ENCODE results near the gene WASHC4. TPM values are rescaled to one million over a fixed set of nuclear protein-coding genes. Genes with fewer than 3 reads are reported as not detected.

WASHC4 gene
- total RNA-seq, 1 experiment from 2014 or later = 25.5 TPM

- Histone ChIP-seq H3K4me1 (ENCODE audit: control insufficient read depth in 1 of 2, insufficient read depth in 2 of 2, low read length in 2 of 2) (no peaks in the 10 kb centered on the region), H2AFZ (ENCODE audit: low read depth, low read length, poor library complexity, severe bottlenecking) (no peak overlapping the region), H3K9ac (ENCODE audit: low read length) (no peak overlapping the region), H3K9me3 (ENCODE audit: control insufficient read depth in 1 of 2, insufficient read depth in 1 of 2, low read depth in 1 of 2, low read length in 2 of 2) (no peaks in the 10 kb centered on the region), H3K9me2 (ENCODE audit: insufficient read depth) (no peaks in the 10 kb centered on the region), H3K4me2 (ENCODE audit: low read length) (no peak overlapping the region), H4K20me1 (ENCODE audit: insufficient read depth) (no peaks in the 10 kb centered on the region), H3K36me3 (ENCODE audit: control insufficient read depth in 1 of 2, insufficient read depth in 2 of 2, low read length in 2 of 2) (no peaks in the 10 kb centered on the region), H3K4me3 (replicated peaks in 1 of 2; ENCODE audit: low read depth in 1 of 2, low read length in 2 of 2) (no peak overlapping the region), H3K79me2 (ENCODE audit: insufficient read depth, low read length) (no peaks in the 10 kb centered on the region), H3K27me3 (ENCODE audit: insufficient read depth, low read length) (no peaks in the 10 kb centered on the region), H3K27ac (ENCODE audit: low read depth, low read length) (no peak overlapping the region)
- ChIA-PET CTCF (no interaction called here), POLR2A (no interaction called here), RAD21 (ENCODE audit: low non-redundant PET in 1 of 2, low total read pairs in 2 of 2, uncharacterized antibody in 2 of 2, unreplicated experiment in 2 of 2) (no interaction called here)
- no TSS peak for BruUV-seq (replicated peaks)
- DNase-seq (ENCODE audit: low read depth, low spot score) = no peak
- intact Hi-C loops (cut with micrococcal nuclease) = no loop called here
- no peak for TF ChIP-seq POLR2A (IDR thresholded peaks at IDR 0.05; ENCODE audit: borderline replicate concordance, extremely low read depth, insufficient read depth, insufficient read length)
- TF ChIP-seq YY1 (IDR thresholded peaks at IDR 0.05; ENCODE audit: extremely low read depth, insufficient replicate concordance, low read depth, low read length) = no peak
- no peak for TF ChIP-seq FOSL1 (IDR thresholded peaks at IDR 0.05; ENCODE audit: low read depth)
- TF ChIP-seq ZNF274 (IDR thresholded peaks at IDR 0.05; ENCODE audit: low read depth, low read length) = no peak
- no peak for TF ChIP-seq TCF7L2 (IDR thresholded peaks at IDR 0.05; ENCODE audit: borderline replicate concordance, extremely low read depth, insufficient read depth, insufficient read length)
- no peak for TF ChIP-seq CBX3 (IDR thresholded peaks at IDR 0.05; ENCODE audit: low read depth)
- no peak for TF ChIP-seq CEBPB (IDR thresholded peaks at IDR 0.05; ENCODE audit: low read depth)
- no peak for TF ChIP-seq ZFX (IDR thresholded peaks at IDR 0.05)
- no peak for ATAC-seq
Observed at GRCh38 chr12:105072888-105073488, 34.5 kb upstream of the WASHC4 start.

- no peaks in the 10 kb centered on the region for H3K4me1 ChIP-seq (ENCODE audit: control insufficient read depth in 1 of 2, insufficient read depth in 2 of 2, low read length in 2 of 2)
- no peak overlapping the region for H3K27ac ChIP-seq (ENCODE audit: low read depth, low read length)
- no peaks in the 10 kb centered on the region for H4K20me1 ChIP-seq (ENCODE audit: insufficient read depth)
- no peak for DNase-seq (ENCODE audit: low read depth, low spot score)
- no peak overlapping the region for H2AFZ ChIP-seq (ENCODE audit: low read depth, low read length, poor library complexity, severe bottlenecking)
- ATAC-seq = no peak
- no peak for TF ChIP-seq JUND (IDR thresholded peaks at IDR 0.05)
- TF ChIP-seq YY1 (IDR thresholded peaks at IDR 0.05; ENCODE audit: extremely low read depth, insufficient replicate concordance, low read depth, low read length) = no peak
- TF ChIP-seq RAD21 (IDR thresholded peaks at IDR 0.05; ENCODE audit: low read depth) = no peak
- no peak for TF ChIP-seq CEBPB (IDR thresholded peaks at IDR 0.05; ENCODE audit: low read depth)
- TF ChIP-seq ZBTB33 (IDR thresholded peaks at IDR 0.05; ENCODE audit: extremely low read depth, insufficient replicate concordance, low read length) = no peak
- no peak for TF ChIP-seq ZNF274 (IDR thresholded peaks at IDR 0.05; ENCODE audit: low read depth, low read length)
- ChIA-PET POLR2A (no interaction called here), RAD21 (ENCODE audit: low non-redundant PET in 1 of 2, low total read pairs in 2 of 2, uncharacterized antibody in 2 of 2, unreplicated experiment in 2 of 2) (no interaction called here), CTCF (no interaction called here)
- H3K36me3 ChIP-seq (ENCODE audit: control insufficient read depth in 1 of 2, insufficient read depth in 2 of 2, low read length in 2 of 2) = no peaks in the 10 kb centered on the region
- no peaks in the 10 kb centered on the region for H3K9me3 ChIP-seq (ENCODE audit: control insufficient read depth in 1 of 2, insufficient read depth in 1 of 2, low read depth in 1 of 2, low read length in 2 of 2)
- no peak overlapping the region for H3K4me3 ChIP-seq (replicated peaks in 1 of 2; ENCODE audit: low read depth in 1 of 2, low read length in 2 of 2)
- no peak overlapping the region for H3K4me2 ChIP-seq (ENCODE audit: low read length)
- no peak overlapping the region for H3K9ac ChIP-seq (ENCODE audit: low read length)
- H3K27me3 ChIP-seq (ENCODE audit: insufficient read depth, low read length) = no peaks in the 10 kb centered on the region
- H3K79me2 ChIP-seq (ENCODE audit: insufficient read depth, low read length) = no peaks in the 10 kb centered on the region
- H3K9me2 ChIP-seq (ENCODE audit: insufficient read depth) = no peaks in the 10 kb centered on the region
- BruUV-seq (replicated peaks) = no TSS peak
- intact Hi-C loops (cut with micrococcal nuclease) = no loop called here
Observed at GRCh38 chr12:105076098-105076497, 31.4 kb upstream of the WASHC4 start.

Measured in HCT116 (cell line).